ENCODE measurements around the gene POLR2F.

The POLR2F gene

DNA sequence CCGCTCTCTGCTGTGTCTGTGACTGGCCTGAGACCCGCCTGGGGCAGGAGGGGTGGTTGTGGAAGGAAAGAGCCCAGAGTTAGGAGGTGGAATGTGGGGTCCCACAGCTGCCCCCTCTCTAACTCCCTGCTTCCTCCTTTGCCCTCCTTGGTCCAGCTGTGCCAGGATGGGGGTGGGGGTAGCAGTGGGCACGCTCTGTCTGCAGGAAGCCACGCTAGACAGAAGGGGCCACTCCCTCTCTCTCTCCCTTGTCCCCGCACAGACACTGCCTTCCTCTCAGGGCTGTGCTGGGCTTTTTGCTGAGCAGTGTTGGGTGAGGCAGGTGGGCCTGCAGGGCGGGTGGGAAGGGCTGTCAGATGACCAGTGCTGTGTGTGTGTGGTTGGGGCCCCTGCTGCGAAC lies 32.9 kb downstream of the POLR2F start:
- TF ChIP-seq, protein P1, sequence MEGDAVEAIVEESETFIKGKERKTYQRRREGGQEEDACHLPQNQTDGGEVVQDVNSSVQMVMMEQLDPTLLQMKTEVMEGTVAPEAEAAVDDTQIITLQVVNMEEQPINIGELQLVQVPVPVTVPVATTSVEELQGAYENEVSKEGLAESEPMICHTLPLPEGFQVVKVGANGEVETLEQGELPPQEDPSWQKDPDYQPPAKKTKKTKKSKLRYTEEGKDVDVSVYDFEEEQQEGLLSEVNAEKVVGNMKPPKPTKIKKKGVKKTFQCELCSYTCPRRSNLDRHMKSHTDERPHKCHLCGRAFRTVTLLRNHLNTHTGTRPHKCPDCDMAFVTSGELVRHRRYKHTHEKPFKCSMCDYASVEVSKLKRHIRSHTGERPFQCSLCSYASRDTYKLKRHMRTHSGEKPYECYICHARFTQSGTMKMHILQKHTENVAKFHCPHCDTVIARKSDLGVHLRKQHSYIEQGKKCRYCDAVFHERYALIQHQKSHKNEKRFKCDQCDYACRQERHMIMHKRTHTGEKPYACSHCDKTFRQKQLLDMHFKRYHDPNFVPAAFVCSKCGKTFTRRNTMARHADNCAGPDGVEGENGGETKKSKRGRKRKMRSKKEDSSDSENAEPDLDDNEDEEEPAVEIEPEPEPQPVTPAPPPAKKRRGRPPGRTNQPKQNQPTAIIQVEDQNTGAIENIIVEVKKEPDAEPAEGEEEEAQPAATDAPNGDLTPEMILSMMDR (IDR thresholded peaks at IDR 0.05; ENCODE audit: low read depth, low read length, missing control alignments): no peak
- no peak for DNase-seq (ENCODE audit: low read depth)
- in situ Hi-C loops (cut with HindIII; ENCODE audit: low sequenced_read_pairs): no loop called here
- H3K4me3 ChIP-seq (ENCODE audit: low read depth, low read length): no peak overlapping the region

DNA sequence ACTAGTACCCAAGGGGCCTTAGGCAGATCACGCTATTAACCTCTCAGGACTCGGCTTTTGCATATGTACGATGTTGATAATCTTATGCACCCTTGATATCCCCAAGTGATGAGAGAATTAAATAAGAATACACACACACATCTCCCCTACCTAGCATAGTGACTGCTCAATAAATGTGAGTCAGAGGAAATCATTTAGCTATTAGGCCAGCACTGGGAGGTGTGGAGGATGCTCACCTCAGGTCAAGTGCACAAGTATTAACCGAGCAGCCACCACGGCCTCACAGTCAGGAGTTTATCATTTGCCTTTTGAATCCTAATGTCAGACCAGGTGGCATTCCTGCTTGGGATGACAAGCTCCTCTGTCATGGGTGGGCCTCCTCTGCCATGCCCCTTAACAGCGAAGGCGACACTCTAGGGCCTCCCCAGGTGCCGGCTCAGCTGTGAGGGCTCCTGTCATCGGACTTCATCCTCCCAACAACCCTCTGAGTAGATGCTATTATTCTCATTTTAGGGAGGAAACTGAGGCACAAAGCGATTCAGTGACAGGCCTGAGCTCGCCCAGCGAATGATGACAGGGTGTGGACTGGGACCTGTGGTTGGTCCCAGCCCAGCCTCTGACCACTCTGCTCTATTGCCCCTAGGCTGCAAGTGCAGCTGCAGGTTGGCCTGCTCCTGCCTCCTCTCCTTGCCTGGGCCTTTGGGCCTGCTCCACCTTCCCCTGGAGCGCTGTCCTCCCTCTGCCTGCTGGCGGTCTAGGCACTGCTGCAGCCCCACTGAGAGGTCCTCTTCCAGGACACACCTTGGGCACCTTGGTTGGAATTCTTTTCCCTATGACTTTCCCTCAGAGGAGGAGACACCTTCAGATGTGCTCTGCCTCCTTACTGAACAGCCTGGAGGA lies 35.9 kb downstream of the POLR2F start:
- no peak overlapping the region for H3K4me3 ChIP-seq (ENCODE audit: low read depth, low read length)
- DNase-seq (ENCODE audit: low read depth): no peak
- in situ Hi-C loops (cut with HindIII; ENCODE audit: low sequenced_read_pairs): no loop called here
- TF ChIP-seq, protein P1 (IDR thresholded peaks at IDR 0.05; ENCODE audit: low read depth, low read length, missing control alignments): no peak

DNA sequence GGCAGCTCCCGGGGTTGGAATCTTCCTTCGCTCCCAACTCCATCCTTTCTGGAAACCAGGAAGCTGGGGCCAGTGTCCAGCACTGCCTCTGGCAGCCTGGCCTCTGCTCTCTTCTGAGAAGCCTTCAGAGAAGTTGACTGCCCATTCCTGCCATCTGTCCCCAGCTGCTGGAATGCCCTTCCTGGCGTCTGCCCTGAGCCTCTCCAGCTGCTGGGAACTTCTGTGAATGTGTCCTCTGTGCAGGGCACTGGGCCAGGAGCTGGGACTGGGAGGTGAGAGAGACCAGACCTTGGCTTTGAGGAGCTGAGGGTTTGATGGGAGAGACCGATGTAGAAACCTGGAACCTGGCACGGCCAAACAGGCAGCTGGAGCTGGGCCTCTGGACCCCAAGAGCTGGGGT lies 36.8 kb downstream of the POLR2F start:
- TF ChIP-seq, protein P1 (IDR thresholded peaks at IDR 0.05; ENCODE audit: low read depth, low read length, missing control alignments): no peak
- in situ Hi-C loops (cut with HindIII; ENCODE audit: low sequenced_read_pairs): no loop called here

DNA sequence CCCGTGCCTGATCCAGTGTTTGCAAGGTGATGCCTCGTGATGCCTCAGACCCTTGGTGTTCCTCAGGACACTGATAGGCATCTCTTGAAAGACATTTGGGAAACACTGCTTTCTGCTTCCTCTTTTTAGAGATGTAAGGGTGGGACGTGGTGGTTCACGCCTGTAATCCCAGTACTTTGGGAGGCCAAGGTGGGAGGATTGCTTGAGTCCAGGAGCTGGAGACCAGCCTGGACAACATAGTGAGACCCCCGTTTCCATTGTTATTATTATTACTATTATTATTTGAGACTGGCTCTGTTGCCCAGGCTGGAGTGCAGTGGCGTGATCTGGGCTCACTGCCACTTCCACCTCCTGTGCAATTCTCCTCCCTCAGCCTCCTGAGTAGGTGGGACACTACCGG lies 37.4 kb downstream of the POLR2F start:
- no peak for DNase-seq (ENCODE audit: low read depth)
- TF ChIP-seq, protein P1 (IDR thresholded peaks at IDR 0.05; ENCODE audit: low read depth, low read length, missing control alignments): no peak
- H3K4me3 ChIP-seq (ENCODE audit: low read depth, low read length): no peak overlapping the region
- in situ Hi-C loops (cut with HindIII; ENCODE audit: low sequenced_read_pairs): no loop called here

More for the DNA sequence above, 36.8 kb downstream of the POLR2F start:
- DNase-seq (ENCODE audit: low read depth): no peak
- no peak overlapping the region for H3K4me3 ChIP-seq (ENCODE audit: low read depth, low read length)

DNA sequence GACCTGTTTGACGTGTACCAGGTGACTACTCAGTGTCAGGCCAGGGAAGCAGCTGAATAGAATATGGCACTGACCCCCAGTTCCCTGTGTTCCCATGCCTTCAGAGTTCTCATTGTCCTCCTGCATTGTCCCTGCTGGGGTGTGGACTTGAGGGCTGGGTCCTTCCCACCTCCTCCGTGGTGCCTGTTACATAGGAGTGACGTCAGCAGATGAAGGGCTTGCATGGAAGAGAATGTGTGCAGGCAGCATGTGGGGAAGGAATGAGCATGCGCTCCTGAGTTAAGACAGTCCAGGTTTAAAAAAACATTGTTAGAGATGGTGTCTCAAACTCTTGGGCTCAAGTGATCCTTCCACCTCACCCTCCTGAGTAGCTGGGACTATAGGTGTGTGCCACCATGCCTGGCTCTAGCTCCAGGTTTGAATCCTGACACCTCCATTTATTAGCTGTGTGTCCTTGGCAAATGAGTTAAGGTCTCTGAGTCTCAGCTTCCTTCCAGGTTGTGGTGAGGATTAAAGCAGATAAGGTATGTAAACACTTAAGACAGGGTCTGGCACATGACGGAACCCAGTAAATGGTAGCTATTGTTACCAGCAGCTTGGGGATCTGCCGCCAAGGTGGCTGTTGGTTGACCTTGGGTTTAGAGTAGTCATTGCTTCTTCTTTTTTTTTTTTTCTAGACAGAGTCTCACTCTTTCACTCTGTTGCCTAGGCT lies 38.4 kb downstream of the POLR2F start:
- in situ Hi-C loops (cut with HindIII; ENCODE audit: low sequenced_read_pairs): no loop called here
- TF ChIP-seq, protein P1 (IDR thresholded peaks at IDR 0.05; ENCODE audit: low read depth, low read length, missing control alignments): no peak
- no peak overlapping the region for H3K4me3 ChIP-seq (ENCODE audit: low read depth, low read length)
- DNase-seq (ENCODE audit: low read depth): no peak

GRCh38 chr22:37994049-37994448 lies 40.5 kb downstream of the POLR2F start:
- TF ChIP-seq, protein P1 (IDR thresholded peaks at IDR 0.05; ENCODE audit: low read depth, low read length, missing control alignments): no peak
- DNase-seq (ENCODE audit: low read depth): no peak
- no peak overlapping the region for H3K4me3 ChIP-seq (ENCODE audit: low read depth, low read length)
- in situ Hi-C loops (cut with HindIII; ENCODE audit: low sequenced_read_pairs): no loop called here
